Thyroid gland (tissue), 4 donors: ENCODE results near the gene RB1.

Experiments used
- CTCF ChIP-seq, 6 experiments: fragments of 200-600 bp in 3 of 6; fragments of 450-650 bp in 3 of 6; sonication (generic) in 3 of 6; IDR thresholded peaks; one replicate each; pipeline ENCODE4 v1.5.1; 2016 to 2019; ENCODE audit warnings: antibody characterized with exemption in 6 of 6, mild to moderate bottlenecking in 2 of 6, inconsistent platforms in 1 of 6, moderate library complexity in 1 of 6
- POLR2A ChIP-seq, 2 donors: fragments of 450-650 bp; IDR thresholded peaks; one replicate each; pipeline ENCODE4 v1.6.1; 2017; ENCODE audit warnings: antibody characterized with exemption in 2 of 2, mild to moderate bottlenecking in 2 of 2, moderate library complexity in 1 of 2

GRCh38 chr13:48477191-48477855 is 173.8 kb downstream of the RB1 start:
- TF ChIP-seq CTCF (IDR thresholded peaks at IDR 0.05) (no peak), POLR2A (IDR thresholded peaks at IDR 0.05) (no peak)
